Fibroblast of pulmonary artery (primary cell): Measurements from ENCODE around the gene DOCK4.

Experiments used
- DNase-seq: peaks from one replicate; pipeline ENCODE4 v3.0.0-alpha.2; 2010; ENCODE audit warnings: low read depth
- H3K4me3 ChIP-seq: replicated peaks from 2 replicates; pipeline ENCODE4 v1.5.1; 2011; ENCODE audit warnings: low read depth, mild to moderate bottlenecking, control low read depth, low read length, moderate library complexity
- CTCF ChIP-seq: IDR thresholded peaks from 2 replicates; pipeline ENCODE4 v1.5.1; 2011; ENCODE audit warnings: mild to moderate bottlenecking, control low read depth, low read length, inconsistent platforms; ENCODE audit errors: missing control alignments

DOCK4 gene

DNA sequence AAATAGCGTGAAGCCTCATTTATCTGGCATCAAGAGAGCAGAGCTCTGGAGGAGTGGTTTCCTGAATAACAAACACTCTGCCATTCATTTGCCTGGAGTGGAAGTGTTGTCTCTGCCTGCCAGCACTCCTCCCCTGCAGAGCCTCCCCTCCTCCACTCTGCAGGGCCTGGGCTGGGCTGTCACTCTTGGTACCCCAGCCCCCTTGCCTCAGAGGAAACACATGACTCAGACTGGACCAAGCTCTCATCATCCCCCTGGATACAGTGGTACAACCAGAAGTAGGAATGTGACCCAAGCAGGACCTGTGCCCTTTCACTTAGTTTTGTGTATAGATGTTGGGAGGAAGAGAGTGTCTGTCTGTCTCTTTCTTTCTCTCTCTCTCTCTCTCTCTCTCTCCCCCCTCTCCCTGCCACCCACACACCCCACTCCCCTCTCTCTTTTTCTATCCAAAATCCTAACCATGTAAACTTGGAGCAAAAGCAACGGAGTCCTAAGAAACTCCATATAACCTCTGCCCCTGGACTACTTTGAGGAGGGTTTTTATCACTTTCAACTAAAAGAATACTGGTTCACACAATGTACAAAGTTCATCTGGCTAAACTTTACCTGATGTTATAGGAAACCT, 43.9 kb downstream of the DOCK4 start:
- TF ChIP-seq CTCF = no peak
- no peak overlapping the region for H3K4me3 ChIP-seq
- DNase-seq = peak; percentile 92

GRCh38 chr7:112161253-112162141, 44.7 kb downstream of the DOCK4 start:
- no peak overlapping the region for H3K4me3 ChIP-seq
- no peak for TF ChIP-seq CTCF
- peak; percentile 18 for DNase-seq

DNA sequence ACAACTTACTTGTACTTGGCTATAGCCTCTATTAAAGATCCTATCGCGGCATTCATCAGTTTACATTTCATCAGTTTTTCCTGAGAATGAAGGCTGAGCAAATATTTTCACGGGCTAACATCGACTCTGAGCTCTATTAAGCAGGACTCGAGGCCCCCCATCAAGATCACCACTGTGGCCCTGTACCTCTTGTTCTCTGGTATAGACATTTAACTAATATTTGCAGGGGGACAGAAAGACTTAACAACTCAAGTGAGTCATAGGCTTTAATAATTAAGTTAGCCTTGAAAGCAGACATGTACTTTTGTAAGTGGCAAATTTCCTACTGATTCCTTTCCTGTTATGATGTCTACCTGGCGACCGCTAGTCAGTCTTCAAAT, 45.4 kb downstream of the DOCK4 start:
- no peak overlapping the region for H3K4me3 ChIP-seq
- no peak for TF ChIP-seq CTCF
- no peak for DNase-seq

- no peak overlapping the region for H3K4me3 ChIP-seq
- peak; percentile 46 for DNase-seq
- no peak for TF ChIP-seq CTCF
Measured at GRCh38 chr7:112160130-112160770, 45.9 kb downstream of the DOCK4 start.

GRCh38 chr7:112159351-112159750, 46.8 kb downstream of the DOCK4 start:
- no peak for TF ChIP-seq CTCF
- no peak overlapping the region for H3K4me3 ChIP-seq
- no peak for DNase-seq

DNA sequence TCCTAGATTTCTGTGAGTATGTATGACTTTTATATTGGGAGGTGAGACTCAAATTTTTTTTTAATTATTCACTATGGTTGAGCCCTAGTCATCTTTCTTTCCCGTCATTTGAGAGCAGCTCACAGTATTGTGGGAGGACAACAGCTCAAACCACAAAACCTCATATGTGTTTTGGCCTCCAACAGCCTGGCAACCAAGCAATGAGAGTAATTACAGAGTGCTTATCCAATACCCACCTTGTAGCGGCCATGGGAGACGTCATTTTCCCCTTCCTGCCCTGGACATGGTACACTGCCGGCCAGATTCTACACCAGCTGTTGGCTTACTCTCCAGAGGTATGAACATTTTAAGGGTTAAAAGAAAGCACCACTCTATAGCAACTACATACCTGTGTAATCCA, 49.1 kb downstream of the DOCK4 start:
- no peak for TF ChIP-seq CTCF
- no peak overlapping the region for H3K4me3 ChIP-seq
- peak; percentile 89 for DNase-seq
